HG03196 (cell line): ENCODE results near the gene LMX1B.

Experiments used
- ATAC-seq: cut with Tn5 transposase; IDR thresholded peaks from one replicate; pipeline ENCODE4 v1.9.1; 2021; ENCODE audit not compliant: unreplicated experiment

Gene LMX1B

DNA sequence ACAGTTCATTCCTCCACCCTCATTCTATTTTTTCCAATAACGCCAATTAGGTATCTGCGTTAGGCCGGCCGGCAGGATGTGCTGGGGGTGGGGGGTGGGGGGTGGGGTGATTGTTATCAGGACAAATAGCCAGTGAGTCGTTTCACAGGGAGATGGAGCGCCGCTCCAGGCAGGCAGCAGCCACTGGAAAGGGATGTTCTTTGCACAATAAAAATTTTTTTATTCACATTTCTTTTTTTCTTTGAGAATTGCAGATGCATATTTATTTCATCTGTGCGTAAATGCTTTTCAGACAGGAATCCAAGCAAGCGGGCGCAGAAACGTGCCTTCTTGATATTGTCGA is 4.1 kb downstream of the LMX1B start:
- no peak for ATAC-seq

DNA sequence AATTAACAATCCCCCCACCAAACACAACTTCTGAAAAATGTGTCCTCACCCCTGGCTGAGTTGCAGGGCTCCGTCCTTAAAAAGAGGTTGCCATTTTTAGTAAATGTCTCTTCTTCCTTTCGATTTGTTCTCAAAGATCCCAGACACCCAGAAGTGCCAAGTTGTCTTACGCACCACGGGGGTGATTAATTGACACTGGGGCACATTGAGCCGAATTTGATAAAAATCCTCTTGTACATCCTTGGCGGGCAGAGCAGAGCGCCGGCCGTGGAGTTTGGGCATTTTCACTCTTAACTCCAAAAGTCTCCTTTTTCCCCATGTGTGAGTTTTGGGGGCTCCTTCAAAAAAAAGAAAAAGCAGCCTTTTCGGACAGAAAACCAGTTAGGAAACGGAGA is 4.5 kb downstream of the LMX1B start:
- ATAC-seq, result no peak

DNA sequence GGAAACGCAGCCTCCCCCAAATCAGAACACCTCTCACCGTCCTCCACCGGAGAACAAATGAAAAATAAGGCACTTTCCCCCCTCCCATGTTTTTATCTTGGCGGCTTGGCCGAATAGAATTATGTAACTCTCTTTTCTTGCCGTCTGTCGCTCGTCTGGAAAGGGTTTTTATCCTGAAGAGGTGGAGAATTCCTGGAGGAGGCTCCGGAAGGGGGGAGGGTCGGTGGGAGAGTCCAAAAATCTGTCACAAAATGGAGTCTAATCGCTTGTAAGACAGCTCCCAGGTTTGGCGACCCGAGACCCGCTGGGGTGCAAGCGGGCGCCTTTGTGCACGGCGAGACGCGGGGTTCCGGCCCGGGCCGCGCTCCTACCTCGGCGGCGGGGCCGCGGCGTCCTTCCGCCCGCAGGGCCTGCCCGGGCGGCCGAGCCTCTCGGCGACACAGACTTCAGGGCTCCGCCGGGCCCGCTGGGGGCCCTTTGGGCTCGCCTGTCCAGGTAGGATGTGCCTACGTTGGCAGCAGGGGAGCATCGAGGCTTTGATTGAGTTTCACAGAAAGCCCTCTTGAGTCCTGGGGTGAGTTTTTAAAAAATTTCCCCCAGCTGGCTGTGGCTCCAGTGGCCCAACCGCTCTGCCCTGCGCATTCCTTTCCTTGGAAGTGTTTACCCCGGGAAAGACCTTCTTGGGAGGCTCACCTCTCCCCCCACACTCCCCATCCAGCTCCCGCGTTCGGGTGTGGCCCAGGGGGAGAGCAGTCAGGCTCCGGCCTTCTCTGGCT is 5.0 kb downstream of the LMX1B start:
- ATAC-seq, result no peak

DNA sequence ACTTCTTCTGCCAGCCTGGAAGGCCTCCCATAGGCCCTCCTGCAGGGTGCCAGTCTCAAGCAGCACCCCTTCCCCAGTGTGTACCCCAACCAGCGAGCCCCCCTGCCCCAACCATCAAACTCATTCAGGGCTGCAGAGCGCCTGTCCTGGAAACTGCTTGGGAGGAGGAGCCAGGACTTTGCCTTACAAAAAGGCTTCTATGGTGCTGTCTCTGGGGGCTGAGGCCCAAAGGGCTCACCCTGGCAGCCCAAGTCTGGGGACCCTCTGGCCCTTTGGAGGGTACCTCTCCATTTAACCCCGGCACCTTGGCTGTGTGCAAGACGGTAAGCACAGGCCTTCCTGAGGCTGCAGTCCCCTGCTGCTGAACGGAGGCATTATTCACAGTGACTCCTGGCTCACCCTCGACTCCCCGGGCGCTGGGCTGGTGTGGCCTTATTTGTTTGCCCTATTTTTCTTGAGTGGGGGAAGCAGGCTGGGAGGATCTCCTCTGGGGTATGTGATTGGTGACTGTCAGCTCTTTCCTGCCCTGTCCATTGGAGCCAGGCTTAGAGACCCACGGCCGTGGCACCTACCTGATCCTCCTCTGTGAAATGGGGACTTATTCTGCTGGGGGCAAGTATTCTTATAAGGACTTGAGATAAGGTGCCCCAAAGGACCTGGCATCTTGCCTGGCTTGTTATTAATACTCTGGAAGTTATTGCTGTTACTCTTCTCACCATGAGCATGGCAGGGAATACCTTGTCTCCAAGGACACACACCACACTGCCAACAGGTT is 5.8 kb downstream of the LMX1B start:
- no peak for ATAC-seq

DNA sequence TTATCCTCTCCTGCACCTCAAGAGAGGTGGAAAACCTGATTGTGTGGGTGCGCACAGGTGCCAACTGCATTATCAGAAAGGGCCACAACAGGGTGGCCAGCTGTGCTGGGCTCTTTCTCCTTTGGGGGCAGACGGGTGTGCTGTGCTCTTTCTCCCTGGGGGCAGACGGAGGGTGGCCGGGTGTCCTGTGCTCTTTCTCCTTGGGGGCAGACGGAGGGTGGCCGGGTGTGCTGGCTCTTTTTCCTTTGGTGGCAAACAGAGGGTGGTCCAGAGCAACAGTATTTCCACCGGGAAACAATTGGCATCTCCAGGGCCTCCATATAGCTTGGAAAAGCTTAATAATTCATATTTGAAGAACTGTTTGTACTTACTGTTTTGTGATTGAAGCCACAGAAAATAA is 6.8 kb downstream of the LMX1B start:
- no peak for ATAC-seq

DNA sequence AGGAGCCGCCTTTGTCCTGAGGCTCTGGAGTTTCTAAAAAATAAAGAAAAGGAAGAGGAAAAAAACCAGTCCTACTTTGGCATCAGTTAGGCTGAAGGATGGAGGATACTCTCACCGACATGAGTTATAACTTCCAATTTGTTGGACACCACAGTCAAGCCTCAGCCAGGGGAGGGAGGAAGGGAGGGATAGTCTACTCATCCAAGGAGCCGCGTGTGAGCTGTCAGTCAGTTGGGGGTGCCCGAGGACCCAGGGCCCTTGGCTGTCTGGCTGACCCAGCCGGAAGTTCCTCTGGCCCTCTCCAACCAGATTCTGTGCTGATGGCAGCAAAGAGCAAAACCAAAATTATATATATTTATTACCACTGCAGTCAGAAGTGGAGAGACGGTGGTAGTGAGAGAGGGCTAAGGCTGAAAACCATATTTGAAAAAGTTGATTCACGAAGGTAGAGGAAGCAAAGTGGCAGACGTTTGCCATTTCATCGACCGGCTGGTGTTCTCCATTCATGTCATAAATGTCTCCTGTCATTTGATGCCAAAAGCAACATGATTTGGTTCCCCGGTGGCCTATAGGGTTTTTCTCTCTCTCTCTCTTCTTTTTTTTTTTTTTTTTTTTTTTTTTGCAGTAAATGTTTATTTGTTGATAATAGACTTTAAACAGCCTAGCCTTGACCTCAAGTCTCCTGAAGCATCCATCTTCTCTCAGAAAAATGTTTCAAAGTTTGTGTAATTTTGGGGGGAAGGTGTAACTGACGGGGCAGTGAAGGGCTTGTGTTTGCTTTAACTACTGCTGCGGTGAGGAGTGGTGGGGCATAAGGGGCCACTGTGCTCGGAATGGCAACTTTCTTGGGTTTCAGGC is 7.6 kb downstream of the LMX1B start:
- ATAC-seq, result no peak

DNA sequence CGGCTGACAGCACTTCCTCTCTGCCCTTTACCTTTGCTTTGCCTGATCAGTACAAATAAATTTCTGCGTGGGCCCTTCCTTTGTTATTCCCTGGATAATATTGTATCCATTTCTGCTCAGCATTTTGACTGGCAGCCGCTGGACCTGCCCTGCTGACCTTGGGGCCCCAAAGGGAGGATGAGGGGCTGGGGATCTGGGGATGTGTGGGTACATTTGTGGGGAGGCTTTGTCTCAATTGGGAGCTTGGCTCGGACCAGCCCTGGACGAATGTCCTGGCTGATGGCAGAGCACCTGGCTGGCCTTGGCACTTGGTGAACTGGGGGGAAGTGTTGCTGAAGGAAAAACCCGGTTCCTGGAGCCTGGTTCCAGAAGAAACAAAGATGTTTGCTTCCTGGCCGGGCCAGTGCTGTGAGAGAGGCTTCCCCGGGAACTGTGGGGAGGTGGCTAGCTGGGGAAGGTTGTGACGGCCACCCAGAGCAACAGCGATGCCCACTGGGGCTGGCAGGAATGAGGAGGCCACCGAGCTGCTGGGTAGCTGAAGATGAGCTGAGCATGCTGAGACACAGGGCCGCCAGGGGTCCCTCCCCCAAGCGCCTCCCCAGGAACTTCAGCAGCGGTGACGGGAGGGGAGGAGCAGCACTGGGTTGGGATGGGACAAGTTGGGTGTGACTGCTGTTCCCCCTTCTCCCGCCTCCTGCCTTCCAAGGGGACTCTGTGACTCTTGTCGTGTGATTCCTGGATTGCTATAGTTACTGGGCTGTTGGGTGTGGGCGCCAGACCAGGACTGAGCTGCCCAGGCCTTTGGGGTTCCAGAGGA is 8.4 kb downstream of the LMX1B start:
- no peak for ATAC-seq

DNA sequence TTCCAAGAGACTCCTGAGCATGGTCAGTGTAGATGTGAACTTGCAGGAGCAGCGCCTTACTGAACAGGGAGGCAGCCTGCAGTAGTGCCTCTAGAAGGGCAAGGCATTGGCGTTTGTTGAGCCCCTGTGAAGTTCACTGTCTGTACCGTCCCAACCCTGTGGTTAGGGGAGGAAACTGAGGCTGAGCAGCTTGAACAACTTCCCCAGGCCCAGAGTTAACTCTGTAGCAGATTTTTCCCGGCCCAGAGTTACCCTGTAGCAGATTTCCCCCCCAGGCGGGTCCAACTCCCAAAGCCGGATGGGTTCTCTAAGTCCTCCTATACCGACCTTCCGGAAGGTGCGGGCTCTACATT is 9.6 kb downstream of the LMX1B start:
- no peak for ATAC-seq

DNA sequence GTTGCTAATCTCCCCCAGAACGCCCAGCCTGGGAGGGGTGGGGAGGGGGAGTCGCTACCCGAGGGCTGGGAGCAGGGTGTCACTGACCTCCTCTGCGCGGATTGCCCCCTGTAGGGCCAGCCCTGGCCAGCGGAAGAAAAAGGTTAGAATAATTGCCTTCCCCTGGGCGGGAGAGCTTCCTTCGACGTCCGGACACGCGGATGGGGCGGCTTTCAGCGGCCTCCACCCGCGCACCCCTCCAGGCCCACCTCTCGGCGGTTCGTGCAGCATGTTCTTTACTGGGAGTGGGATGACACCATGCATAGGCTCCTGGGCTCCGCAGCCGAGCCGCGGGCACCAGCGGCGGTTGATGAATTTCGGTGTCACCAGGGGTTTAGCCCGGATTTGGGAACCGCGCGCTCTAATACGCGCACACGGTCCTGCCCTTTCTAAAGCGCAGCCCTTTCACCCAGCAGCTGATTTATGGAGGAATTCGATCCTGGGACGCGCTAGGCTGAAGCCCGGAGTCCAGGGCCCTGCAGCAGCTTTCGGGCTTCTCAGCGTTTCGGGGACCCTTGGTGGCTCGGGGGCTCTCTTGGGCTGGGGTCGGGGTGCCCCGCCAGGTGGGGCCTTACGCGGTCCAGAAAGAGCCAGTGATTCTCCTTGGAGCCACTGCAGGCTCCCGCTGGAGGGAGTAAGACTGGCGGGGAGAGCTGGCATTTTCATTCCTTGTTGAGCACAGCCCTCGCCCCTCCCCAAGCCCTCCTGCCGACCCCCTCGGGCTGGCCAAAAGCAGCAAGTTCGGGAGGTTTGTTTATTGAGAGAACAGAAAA is 10.1 kb downstream of the LMX1B start:
- ATAC-seq, result no peak

DNA sequence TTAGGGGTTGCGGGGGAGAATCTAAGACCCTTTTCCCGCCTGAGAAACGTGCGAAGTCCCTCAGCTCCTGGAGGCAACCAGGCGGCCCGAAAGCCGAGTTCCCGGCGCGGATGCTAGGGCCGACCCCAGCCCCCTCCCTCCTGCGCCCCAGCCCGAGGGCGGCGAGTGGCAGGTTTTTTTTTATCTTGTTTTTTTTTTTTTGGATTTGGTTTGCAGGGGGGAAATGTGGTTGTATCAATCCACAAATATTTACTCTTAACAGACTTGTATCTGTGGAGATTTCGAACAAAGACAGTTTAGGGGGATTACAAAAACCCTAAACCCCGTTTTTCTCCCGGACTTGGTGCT is 10.7 kb downstream of the LMX1B start:
- ATAC-seq, result no peak

DNA sequence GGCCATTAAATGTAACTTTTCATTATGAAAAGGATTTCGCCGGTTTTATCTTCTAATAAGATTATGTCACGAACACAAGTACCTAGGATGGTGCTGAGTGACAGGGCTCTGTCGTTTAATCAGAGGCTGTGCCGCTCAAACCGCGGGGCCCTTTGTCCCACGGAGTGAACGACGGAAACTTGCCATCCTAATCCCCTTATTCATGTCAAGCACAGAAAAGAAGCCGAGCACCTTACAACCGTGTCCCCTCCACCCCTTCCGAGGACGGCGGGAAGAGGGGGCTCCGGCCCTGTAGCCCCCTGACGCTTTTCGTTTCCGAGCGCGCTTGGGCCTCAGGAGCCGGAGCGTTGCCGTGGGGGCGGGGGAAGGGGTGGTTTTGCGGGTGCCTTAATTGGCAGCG is 11.2 kb downstream of the LMX1B start:
- no peak for ATAC-seq

DNA sequence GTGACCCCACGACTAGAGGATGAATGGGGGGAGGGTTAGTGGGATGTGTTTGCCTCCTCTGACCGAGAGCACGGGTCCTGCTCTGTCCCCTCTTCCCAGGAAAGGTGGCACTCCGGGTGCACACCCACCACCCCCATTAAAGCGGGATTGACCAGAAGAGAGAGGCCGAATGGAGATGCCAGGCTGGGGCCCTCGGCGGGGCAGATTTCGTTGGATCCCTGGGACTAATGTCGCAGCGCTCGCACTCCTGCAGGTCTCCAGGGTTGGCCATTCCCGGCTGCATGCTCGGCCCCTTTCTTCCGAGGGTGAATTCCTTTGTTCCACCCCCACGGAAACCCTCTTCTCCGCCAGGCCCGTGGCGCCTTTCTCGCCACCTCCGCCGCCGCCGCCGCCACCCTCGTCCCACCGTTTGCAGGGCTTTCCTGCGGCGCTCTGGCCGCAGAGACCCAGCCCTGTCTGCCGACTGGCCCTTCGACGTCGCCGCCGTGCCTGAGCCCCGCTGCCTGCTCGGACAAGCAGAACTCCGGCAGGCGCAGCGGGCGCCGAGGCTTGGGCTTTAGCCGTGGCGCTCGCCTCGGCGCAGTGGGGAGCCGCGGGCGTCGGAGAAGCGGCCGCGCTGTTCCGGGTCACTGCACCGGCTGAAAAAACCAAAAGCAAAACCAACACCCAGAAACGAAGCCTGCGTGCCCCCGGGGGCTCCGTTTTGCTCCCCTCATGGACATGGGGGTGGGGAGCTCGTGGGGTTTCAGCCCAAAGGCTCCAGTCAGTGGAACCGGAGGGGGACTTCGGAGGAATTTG is 11.8 kb downstream of the LMX1B start:
- ATAC-seq, result no peak

DNA sequence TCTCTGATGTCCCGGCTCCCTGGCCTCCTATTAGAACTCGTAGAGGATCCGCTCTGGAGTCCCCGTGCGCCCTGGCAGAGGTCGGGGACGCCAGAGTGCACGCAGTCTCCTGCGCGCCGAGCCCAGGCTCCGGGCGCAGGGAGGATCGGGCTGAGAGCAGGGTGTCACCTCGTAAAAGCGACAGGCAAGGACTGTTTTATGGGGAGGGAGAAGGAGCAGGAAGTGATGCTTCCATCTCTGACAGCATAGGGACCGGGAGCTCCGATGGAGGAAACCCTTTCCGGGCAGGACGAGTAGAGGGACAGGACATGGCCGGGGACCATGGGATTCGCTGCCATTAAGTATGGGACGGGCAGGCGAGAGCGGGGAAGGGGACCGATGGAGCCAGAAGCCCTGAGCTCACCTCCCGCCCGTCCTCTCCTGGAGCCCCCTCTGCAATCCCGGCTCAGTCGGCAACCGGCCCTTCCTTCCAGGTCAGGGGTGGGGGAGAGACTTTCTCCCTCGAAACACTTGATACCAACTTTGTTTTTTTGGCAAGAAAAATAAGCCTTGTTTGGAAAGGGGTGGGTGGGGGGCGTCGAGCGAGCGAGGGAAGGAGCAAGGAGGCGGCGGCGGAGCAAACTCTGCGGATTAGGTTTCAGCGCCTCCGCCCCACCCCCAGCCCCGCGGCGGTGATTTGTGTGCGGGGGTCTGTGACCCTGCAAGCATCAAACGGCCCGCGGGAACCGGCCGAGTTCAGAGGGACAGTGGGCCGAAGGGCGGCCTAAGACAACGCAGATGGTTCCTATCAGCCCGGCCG is 12.6 kb downstream of the LMX1B start:
- no peak for ATAC-seq

DNA sequence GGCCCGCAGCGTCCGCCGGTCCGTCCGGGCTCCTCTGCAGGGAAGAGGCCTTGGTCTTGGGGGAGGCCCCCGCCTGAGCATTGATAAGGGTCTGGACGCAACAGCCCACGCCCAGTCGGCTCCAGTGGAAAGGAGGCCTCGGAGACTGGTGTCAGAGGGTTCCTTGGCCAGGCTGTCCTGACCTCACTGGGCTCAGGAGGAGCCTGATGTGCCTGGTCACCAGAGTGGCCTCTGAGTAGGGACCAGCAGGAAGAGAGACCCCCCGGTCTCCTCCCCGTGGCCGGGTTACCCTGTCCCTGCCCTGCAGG is 13.2 kb downstream of the LMX1B start:
- ATAC-seq, result no peak

DNA sequence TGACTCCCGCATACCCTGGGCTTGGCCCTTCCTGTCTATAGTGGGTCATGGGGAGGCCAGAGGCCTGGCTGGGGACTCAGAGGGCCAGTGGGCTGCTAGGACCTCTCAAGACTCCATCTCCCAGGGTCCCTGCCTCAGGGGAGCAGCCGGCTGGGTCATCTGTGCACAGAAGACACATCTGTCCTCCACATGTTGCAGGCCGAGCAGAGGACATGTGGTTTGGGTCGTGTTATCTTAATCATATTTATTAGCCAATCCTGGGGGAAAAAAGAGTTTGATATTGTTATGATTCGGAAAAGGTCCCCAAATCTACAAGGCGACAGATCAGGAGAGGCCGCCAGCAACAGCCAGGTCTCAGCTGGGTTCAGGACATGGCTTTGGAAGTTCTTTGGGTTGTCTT is 14.4 kb downstream of the LMX1B start:
- no peak for ATAC-seq

DNA sequence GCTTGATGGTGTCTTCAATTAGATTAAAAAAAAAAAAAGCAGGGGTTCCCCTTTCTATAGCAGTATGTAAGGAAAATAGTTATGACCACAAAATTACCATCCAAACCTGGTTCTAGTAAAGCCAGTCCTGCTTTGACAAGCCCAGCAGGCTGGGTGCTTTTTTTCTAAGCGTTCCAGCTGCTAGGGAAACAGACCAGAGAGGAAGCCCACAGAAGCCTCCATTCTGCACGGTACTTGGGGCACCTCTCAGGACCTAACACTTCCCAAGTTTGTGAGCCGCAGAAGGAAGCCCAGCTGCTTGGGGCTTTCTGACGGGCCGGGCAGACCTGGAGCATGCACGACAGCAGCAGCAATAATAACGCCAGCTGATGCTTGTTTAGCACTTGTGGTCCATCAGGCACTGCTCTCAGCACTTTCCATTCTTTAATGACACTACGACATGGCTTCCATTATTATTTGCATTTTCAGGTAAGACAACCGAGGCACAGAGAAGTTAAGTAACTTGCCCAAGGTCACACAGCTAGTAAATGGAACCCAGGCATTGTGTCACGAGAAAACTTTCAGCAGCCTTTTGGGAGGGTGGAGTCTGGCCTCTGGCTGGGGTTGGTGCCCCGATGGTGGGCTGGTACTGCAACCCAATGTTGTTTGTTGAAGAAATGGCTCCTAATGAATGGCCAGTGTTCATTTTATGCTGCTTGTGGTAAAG is 15.4 kb downstream of the LMX1B start:
- no peak for ATAC-seq

DNA sequence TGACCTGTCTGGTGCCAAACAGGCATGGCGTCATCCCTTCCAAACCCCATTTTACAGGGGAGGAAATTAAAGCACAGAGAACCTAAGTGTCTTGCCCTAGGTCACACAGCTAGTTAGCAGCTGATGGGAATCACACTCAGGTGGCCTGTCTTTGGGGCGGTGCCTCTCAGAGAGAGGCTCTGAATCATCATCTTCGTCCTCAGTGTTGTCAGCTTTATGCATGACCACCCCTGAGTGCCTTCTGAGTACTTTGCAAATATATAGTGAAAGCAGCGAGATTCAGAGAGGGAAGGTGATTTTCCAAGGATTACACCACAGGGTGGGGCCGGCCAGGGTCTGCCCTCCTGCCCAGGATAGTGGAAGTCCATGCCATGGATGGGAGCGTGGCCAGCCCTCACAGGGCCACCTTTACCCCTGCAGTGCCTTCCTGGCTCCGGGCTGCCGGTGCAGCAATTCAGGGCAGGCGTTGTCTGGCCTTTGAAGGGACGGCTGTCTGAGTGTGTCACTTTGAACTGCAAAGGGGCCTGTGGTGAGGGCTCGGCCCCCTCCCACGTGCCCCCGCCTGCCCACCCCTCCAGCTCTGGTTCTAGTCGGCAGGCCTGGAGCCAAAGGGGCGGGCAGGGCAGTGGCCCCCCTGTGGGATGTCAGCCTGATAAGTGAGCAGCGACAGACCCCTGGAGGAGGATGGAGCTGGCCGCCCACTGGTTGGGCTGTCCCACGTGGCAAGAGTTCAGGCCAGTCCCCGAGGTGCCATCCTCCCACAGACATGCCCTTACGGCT is 16.9 kb downstream of the LMX1B start:
- no peak for ATAC-seq

DNA sequence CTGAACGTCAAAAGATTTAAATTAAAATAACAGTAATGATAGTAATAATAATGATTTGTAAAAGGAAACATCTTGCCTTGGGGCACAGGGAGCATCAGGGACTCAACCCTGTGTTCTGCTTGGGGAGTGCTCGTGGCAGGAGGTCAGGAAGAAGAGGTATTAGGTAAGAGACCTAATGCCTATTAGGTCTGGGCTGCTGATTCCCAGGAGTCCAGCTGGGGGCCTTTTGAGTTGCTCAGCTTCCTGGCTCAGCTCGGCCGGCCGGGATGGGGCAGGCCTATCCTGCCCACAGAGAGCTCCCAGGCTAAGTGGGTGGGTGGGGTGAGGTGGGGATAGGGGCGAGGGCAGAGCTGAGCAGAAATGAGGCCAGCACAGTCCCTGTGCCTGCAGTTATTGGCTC is 17.5 kb downstream of the LMX1B start:
- ATAC-seq, result no peak
